GM23338 (cell line): Measurements from ENCODE around the gene TMSB15C. TPM values are rescaled to one million over a fixed set of nuclear protein-coding genes. Genes with fewer than 3 reads are reported as not detected.

Experiments used
- ATAC-seq: fragments of 200-7000 bp; cut with Tn5 transposase; 3 replicates; pipeline ENCODE4 v1.9.1; 2020
- DNase-seq: peaks from one replicate; pipeline ENCODE4 v3.0.0-alpha.2; 2015; ENCODE audit warnings: low spot score
- H2AFZ ChIP-seq: fragments of 200-600 bp; sonication (generic); 2 replicates; pipeline ENCODE4 v1.8.0; 2016; ENCODE audit warnings: antibody characterized with exemption, mild to moderate bottlenecking, moderate library complexity
- H3F3A ChIP-seq: fragments of 200-600 bp; sonication (generic); replicated peaks from 2 replicates; pipeline ENCODE4 v1.8.0; 2017; ENCODE audit warnings: antibody characterized with exemption, mixed run types, low read depth
- H3K27ac ChIP-seq: fragments of 200-600 bp; sonication (generic); 2 replicates; pipeline ENCODE4 v1.6.1; 2016; ENCODE audit warnings: low read depth
- H3K27me3 ChIP-seq: fragments of 200-600 bp; sonication (generic); 2 replicates; pipeline ENCODE4 v1.8.0; 2016; ENCODE audit warnings: mild to moderate bottlenecking, mixed run types, moderate library complexity; ENCODE audit not compliant: insufficient read depth
- H3K36me3 ChIP-seq: fragments of 200-600 bp; sonication (generic); 2 replicates; pipeline ENCODE4 v1.8.0; 2016; ENCODE audit warnings: mild to moderate bottlenecking; ENCODE audit not compliant: insufficient read depth
- H3K4me1 ChIP-seq: fragments of 200-600 bp; sonication (generic); 2 replicates; pipeline ENCODE4 v1.8.0; 2016; ENCODE audit warnings: mild to moderate bottlenecking, moderate library complexity; ENCODE audit not compliant: insufficient read depth
- H3K4me2 ChIP-seq: fragments of 200-600 bp; sonication (generic); 2 replicates; pipeline ENCODE4 v1.7.1; 2017; ENCODE audit warnings: mixed run types
- H3K4me3 ChIP-seq: fragments of 200-600 bp; sonication (generic); 2 replicates; pipeline ENCODE4 v1.6.1; 2016; ENCODE audit warnings: mixed run types
- H3K79me2 ChIP-seq: fragments of 200-600 bp; sonication (generic); replicated peaks from 2 replicates; pipeline ENCODE4 v1.8.0; 2017; ENCODE audit warnings: mild to moderate bottlenecking; ENCODE audit not compliant: insufficient read depth
- H3K9me2 ChIP-seq: fragments of 200-600 bp; sonication (generic); 2 replicates; pipeline ENCODE4 v1.8.0; 2017; ENCODE audit not compliant: insufficient read depth
- H4K20me1 ChIP-seq: fragments of 200-600 bp; sonication (generic); replicated peaks from 2 replicates; pipeline ENCODE4 v1.8.0; 2017; ENCODE audit warnings: mild to moderate bottlenecking; ENCODE audit not compliant: insufficient read depth
- H3K27ac Mint-ChIP-seq: 2 replicates; pipeline ENCODE4 v1.8.0; 2020; ENCODE audit warnings: inconsistent platforms, mild to moderate bottlenecking, moderate library complexity, mixed read lengths
- H3K27me3 Mint-ChIP-seq: 3 replicates; pipeline ENCODE4 v1.8.0; 2022; ENCODE audit warnings: low read depth, mild to moderate bottlenecking, moderate library complexity, mixed read lengths, inconsistent platforms; ENCODE audit not compliant: insufficient read depth, poor library complexity
- H3K36me3 Mint-ChIP-seq: 3 replicates; pipeline ENCODE4 v1.8.0; 2021; ENCODE audit warnings: low read depth, mild to moderate bottlenecking, inconsistent platforms, moderate library complexity, mixed read lengths
- H3K4me1 Mint-ChIP-seq: 3 replicates; pipeline ENCODE4 v1.8.0; 2020; ENCODE audit warnings: mild to moderate bottlenecking, inconsistent platforms, mixed read lengths
- H3K4me3 Mint-ChIP-seq: 3 replicates; pipeline ENCODE4 v1.8.0; 2021; ENCODE audit warnings: moderate library complexity, mild to moderate bottlenecking, inconsistent platforms, mixed read lengths
- H3K9me3 Mint-ChIP-seq: 3 replicates; pipeline ENCODE4 v1.8.0; 2020; ENCODE audit warnings: moderate library complexity, mild to moderate bottlenecking, inconsistent platforms, mixed read lengths
- CTCF ChIP-seq, 2 experiments: fragments of 200-600 bp in 1 of 2; sonication (generic) in 1 of 2; conservative IDR thresholded peaks; 2 replicates each; pipeline versions ENCODE4 v1.5.1 to v1.6.1; 2016 to 2017; ENCODE audit warnings: antibody characterized with exemption in 2 of 2, low read depth in 2 of 2, mild to moderate bottlenecking in 2 of 2, moderate library complexity in 1 of 2
- EZH2 ChIP-seq: fragments of 200-600 bp; sonication (generic); IDR thresholded peaks from one replicate; pipeline ENCODE4 v1.8.0; 2017; ENCODE audit warnings: antibody characterized with exemption, mild to moderate bottlenecking, low read depth; ENCODE audit not compliant: unreplicated experiment
- REST ChIP-seq: IDR thresholded peaks from one replicate; pipeline ENCODE4 v1.6.1; 2018; ENCODE audit warnings: antibody characterized with exemption; ENCODE audit not compliant: unreplicated experiment
- STAT1 ChIP-seq: IDR thresholded peaks from one replicate; pipeline ENCODE4 v1.6.1; 2016; ENCODE audit warnings: antibody characterized with exemption; ENCODE audit not compliant: unreplicated experiment
- ZNF114 ChIP-seq: fragments of 250-450 bp; sonication (Bioruptor Pico); IDR thresholded peaks from 2 replicates; pipeline ENCODE4 v1.5.0; 2020; ENCODE audit warnings: mild to moderate bottlenecking, moderate library complexity
- polyA plus RNA-seq: library from polyadenylated mRNA; unstranded; fragments of >200 nt; fragmentation: Nextera tagmentation; extraction: Ambion mirVana; gene quantifications from 2 replicates; pipeline ENCODE4 v1.2.1, GENCODE V29; 2016
- total RNA-seq: library from RNA; depleted of rRNA; stranded (reverse); fragments of >200 nt; shearing (Covaris generic); gene quantifications from 2 replicates; pipeline ENCODE4 v1.2.3, GENCODE V29; 2014

Gene TMSB15C
- total and polyA plus RNA-seq, 2 experiments from 2014 or later, result 1.1 to 3.9 TPM

DNA sequence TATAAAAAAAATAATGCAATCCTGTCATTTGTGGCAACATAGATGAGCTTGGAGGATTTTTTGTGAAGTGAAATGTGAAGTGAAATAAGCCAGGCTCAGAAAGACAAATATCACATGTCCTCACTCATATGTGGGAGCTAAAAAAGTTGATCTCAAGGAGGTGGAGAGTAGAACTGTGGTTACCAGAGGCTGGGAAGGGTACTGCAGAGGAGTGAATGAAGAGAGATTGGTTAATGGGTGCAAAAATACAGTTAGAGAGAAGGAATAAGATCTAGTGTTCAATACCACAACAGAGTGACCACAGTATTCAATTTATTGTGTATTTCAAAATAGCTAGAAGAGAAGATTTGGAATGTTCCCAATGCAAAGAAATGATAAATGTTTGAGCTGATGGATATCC, 22.9 kb upstream of the TMSB15C start (continued):
- TF ChIP-seq REST, result no peak
- no peak for TF ChIP-seq EZH2
- TF ChIP-seq CTCF (conservative IDR thresholded peaks at IDR 0.05; ENCODE audit: low read depth in 2 of 2), result no peak
- no peak for TF ChIP-seq STAT1

DNA sequence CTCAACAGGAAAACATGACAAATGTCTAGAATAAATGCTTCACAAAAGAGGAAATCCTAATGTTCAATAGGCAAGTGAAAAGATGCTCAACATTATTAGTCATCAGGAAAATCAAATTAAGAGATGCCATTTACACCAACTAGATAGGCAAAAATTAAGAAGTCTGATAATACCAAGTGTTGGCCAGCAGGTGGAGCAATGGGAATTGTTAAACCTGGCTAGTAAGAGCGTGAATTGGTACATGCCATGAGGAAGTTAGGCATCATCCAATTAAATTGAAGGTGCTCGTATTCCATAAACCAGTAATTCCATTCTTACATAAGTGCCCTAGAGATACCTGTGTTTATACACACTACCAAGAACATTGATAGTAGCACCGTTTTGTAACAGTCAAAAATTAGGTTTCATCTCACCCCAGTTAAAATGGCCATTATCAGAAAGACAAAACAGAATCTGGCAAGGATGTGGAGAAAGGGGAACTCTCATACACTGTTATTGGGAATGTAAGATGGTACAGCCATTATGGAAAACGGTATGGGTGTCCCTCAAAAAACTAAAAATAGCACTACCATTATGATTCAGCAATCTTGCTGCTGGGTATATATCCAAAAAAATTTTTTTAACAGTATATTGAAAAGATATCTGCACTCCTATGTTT, 22.2 kb upstream of the TMSB15C start:
- TF ChIP-seq CTCF (conservative IDR thresholded peaks at IDR 0.05; ENCODE audit: low read depth in 2 of 2) (peak; percentile 53 to 70), ZNF114 (CRISPR knock-in tag) (no peak)
- H3K4me3 ChIP-seq, result no peak overlapping the region
- Mint-ChIP-seq H3K27me3 (peaks cover 4% of the 10 kb centered on the region), H3K36me3 (no peaks in the 10 kb centered on the region; the same call in 2 of the 3 replicates), H3K9me3 (no peaks in the 10 kb centered on the region), H3K4me1 (no peaks in the 10 kb centered on the region), H3K27ac (no peak overlapping the region), H3K4me3 (no peak overlapping the region)
- H3K79me2 ChIP-seq, result no peaks in the 10 kb centered on the region
- H3K4me2 ChIP-seq, result no peak overlapping the region
- ATAC-seq, result peak; percentile 42; the same call in 2 of the 3 replicates
- no peaks in the 10 kb centered on the region for H3K27me3 ChIP-seq
- H3K27ac ChIP-seq, result no peak overlapping the region
- no peaks in the 10 kb centered on the region for H3K36me3 ChIP-seq
- no peaks in the 10 kb centered on the region for H4K20me1 ChIP-seq
- no peaks in the 10 kb centered on the region for H3F3A ChIP-seq
- no peak overlapping the region for H2AFZ ChIP-seq
- DNase-seq, result peak; percentile 69
- no peaks in the 10 kb centered on the region for H3K9me2 ChIP-seq
- H3K4me1 ChIP-seq, result no peaks in the 10 kb centered on the region
